ENCODE results near the gene CRACDL.
A peak's percentile ranks its signal among the peaks of the same experiment; 100 is the strongest.

CRACDL gene

GRCh38 chr2:98825020-98825350 lies 111.0 kb downstream of the CRACDL start:
- no peak for DNase-seq (ENCODE audit: low read depth)

- no peak for DNase-seq (ENCODE audit: low read depth)
These were observed 111.6 kb downstream of the CRACDL start for GRCh38 chr2:98824256-98825019.

- DNase-seq (ENCODE audit: low read depth): no peak
These were observed 112.5 kb downstream of the CRACDL start for GRCh38 chr2:98823196-98824170.

GRCh38 chr2:98822301-98823164 lies 113.5 kb downstream of the CRACDL start:
- DNase-seq (ENCODE audit: low read depth): no peak

- DNase-seq (ENCODE audit: low read depth): no peak
These were observed 114.3 kb downstream of the CRACDL start for GRCh38 chr2:98821629-98822135.

- DNase-seq (ENCODE audit: low read depth): no peak
These were observed 116.7 kb downstream of the CRACDL start for GRCh38 chr2:98819231-98819766.

- no peak for DNase-seq (ENCODE audit: low read depth)
These were observed 117.9 kb downstream of the CRACDL start for GRCh38 chr2:98818164-98818563.

GRCh38 chr2:98816281-98816680 lies 119.7 kb downstream of the CRACDL start:
- DNase-seq (ENCODE audit: low read depth): no peak

- DNase-seq (ENCODE audit: low read depth): no peak
These were observed 120.2 kb downstream of the CRACDL start for GRCh38 chr2:98815795-98816194.

- no peak for DNase-seq (ENCODE audit: low read depth)
These were observed 124.3 kb downstream of the CRACDL start for GRCh38 chr2:98811766-98812165.

- no peak for DNase-seq (ENCODE audit: low read depth)
These were observed 125.5 kb downstream of the CRACDL start for GRCh38 chr2:98810588-98810928.

- DNase-seq (ENCODE audit: low read depth): no peak
These were observed 126.0 kb downstream of the CRACDL start for GRCh38 chr2:98809878-98810587.

GRCh38 chr2:98809116-98809515 lies 126.9 kb downstream of the CRACDL start:
- no peak for DNase-seq (ENCODE audit: low read depth)

- no peak for DNase-seq (ENCODE audit: low read depth)
These were observed 127.5 kb downstream of the CRACDL start for GRCh38 chr2:98808546-98808945.

- DNase-seq (ENCODE audit: low read depth): no peak
These were observed 128.1 kb downstream of the CRACDL start for GRCh38 chr2:98807929-98808328.

GRCh38 chr2:98807221-98807620 lies 128.8 kb downstream of the CRACDL start:
- peak; percentile 12 for DNase-seq (ENCODE audit: low read depth)

- no peak for DNase-seq (ENCODE audit: low read depth)
These were observed 129.8 kb downstream of the CRACDL start for GRCh38 chr2:98806236-98806697.

GRCh38 chr2:98805412-98806171 lies 130.4 kb downstream of the CRACDL start:
- peak; percentile 66 for DNase-seq (ENCODE audit: low read depth)

- DNase-seq (ENCODE audit: low read depth): no peak
These were observed 131.3 kb downstream of the CRACDL start for GRCh38 chr2:98804736-98805135.

GRCh38 chr2:98804265-98804650 lies 131.8 kb downstream of the CRACDL start:
- DNase-seq (ENCODE audit: low read depth): no peak

All from ELR (cell line).